ENCODE measurements around the gene ADRA1B.

Gene ADRA1B

GRCh38 chr5:159923008-159923407 lies 6.7 kb downstream of the ADRA1B start:
- no peak for TF ChIP-seq CTCF (IDR thresholded peaks at IDR 0.05; ENCODE audit: insufficient read depth, missing control alignments)
- FAIRE-seq, result no peak

DNA sequence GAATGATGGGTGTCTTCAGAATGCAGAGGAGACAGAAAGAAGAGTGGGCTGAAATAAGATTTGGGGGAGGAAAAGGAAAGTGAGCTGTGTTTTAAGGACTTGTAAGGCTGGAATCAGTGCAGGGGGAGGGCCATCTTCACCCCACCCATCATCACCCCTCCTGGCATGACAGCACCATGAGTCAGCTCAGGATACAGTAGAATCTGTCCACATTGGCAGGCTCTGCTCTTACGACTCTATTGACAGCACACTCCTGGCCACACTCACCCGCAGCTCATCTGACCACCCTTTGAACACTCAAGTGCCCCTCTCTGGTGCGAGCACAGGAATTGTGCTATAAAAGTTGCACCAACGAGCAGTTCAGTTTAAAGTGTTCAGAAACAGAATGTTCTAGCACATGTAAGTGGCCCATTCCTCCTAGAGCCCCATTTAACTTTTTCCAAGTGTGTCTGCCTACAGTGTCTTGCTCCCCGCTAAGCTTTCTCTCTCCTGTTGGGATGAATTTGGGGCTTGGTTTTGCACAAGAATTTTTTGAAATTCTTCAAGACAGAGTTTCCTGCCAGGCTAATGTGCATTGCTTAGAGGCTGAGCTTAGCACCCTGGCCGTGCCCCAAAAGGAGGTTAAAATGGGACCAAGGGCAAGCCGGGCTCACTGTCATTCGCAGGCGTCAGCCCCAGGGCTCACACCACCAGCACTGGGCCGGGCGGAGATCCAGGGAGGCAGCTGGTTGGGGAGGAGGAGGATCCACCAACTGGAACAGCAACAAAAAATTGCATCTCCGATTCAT lies 12.0 kb downstream of the ADRA1B start:
- FAIRE-seq (no peak), DNase-seq (ENCODE audit: insufficient read length, low spot score) (no peak)
- no peak for TF ChIP-seq CTCF (IDR thresholded peaks at IDR 0.05; ENCODE audit: insufficient read depth, missing control alignments)

More at GRCh38 chr5:159923008-159923407, 6.7 kb downstream of the ADRA1B start:
- no peak for DNase-seq (ENCODE audit: insufficient read length, low spot score)

- FAIRE-seq (no peak), DNase-seq (ENCODE audit: insufficient read length, low spot score) (no peak)
- no peak for TF ChIP-seq CTCF (IDR thresholded peaks at IDR 0.05; ENCODE audit: insufficient read depth, missing control alignments)
Observed at GRCh38 chr5:159929176-159929575, 12.9 kb downstream of the ADRA1B start.

DNA sequence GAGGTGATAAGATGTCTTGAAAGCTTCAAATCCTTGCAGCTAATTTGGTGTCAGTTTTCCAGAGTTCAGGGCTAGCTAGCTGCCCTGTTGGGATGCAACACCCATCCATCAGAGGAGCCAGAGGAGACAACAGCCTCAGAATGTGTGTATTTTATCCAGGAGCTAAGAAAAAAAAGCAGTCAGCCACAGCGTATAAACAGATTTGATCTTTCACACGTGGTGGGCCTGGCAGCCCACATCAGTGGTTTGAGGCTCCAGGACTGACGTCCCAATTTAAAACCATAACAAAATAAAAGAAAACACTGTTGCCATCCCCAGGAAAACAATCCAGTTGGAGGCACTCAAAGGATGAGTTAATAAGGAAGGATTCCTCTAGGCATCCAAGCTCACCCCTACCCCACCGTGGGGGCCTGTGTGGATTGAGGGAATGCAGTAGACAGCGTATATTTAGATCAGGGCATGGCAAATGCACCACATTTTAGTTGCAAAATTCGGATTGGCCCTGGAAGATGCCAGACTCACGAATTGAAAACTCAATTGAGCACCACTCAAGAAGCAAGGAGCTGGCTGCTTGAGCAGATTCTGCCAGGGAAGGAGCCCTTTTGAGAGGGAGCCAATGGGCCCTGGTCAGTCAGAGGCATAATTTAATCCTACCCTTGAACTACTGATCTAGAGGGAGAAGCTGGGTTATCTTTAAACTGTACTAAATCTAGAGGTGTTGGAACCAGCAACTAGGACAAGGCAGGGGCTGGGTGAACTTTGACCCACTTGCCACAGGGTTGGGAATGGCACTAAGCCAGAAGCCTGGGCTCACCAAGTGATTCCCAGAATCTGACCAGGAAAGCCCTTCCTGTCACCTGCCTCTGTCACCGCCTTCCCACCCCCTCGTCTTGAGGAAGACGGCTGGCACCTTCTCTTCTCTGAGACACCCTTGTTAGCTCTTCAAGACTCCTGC lies 17.5 kb downstream of the ADRA1B start:
- DNase-seq (ENCODE audit: insufficient read length, low spot score), result no peak
- TF ChIP-seq CTCF (IDR thresholded peaks at IDR 0.05; ENCODE audit: insufficient read depth, missing control alignments), result no peak
- FAIRE-seq, result no peak

GRCh38 chr5:159935946-159936345 lies 19.7 kb downstream of the ADRA1B start:
- TF ChIP-seq CTCF (IDR thresholded peaks at IDR 0.05; ENCODE audit: insufficient read depth, missing control alignments), result no peak
- FAIRE-seq, result no peak
- no peak for DNase-seq (ENCODE audit: insufficient read length, low spot score)

DNA sequence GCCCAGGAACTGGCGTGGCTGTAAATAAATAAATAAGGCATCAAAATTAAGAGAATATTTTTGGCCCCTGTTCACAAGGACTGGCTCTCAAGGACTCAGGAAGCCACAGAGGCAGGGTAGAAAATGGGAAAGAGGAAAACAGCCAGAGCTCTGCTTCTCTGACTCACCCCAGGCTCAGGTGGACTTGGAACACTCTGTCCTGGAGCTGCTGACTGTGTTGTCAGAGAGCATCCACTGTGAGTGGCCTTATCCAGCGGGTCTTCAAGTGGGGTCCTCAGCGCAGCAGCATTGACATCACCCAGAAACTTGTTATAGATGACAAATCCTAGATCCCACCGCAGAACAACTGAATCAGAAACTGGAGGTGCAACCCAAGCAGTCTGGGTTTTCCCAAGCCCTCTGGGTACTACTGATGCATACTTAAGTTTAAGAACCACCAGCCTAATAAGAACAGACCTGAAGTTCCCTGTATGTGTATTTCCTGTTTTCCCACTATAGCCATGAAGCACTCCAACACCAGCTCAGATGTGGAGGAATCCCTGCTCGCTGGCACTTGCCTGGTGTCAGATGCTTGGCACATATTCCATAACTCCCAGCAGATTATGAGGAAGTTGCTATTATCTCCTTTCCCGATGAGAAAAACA lies 20.5 kb downstream of the ADRA1B start:
- TF ChIP-seq CTCF (IDR thresholded peaks at IDR 0.05; ENCODE audit: insufficient read depth, missing control alignments), result no peak
- DNase-seq (ENCODE audit: insufficient read length, low spot score) (no peak), FAIRE-seq (no peak)
